ENCODE measurements around the gene DAG1.

- TF ChIP-seq CTCF (conservative IDR thresholded peaks at IDR 0.05; ENCODE audit: low read length) (no peak), EZH2phosphoT487 (IDR thresholded peaks at IDR 0.05; ENCODE audit: borderline replicate concordance, low read depth, low read length) (no peak)
Observed at GRCh38 chr3:49506906-49507305, 36.8 kb downstream of the DAG1 start.

Data from OCI-LY7 (cell line).